SK-N-SH treated with all-trans-retinoic acid at 6 μM for 48 hours (cell line): ENCODE measurements around the gene KCNMA1.

ENCODE experiments used
- ATAC-seq: fragments of 200-7000 bp; cut with Tn5 transposase; 3 replicates; pipeline ENCODE4 v1.9.1; 2020; ENCODE audit warnings: mild to moderate bottlenecking, moderate library complexity
- ARNTL ChIP-seq: fragments of 450-650 bp; formaldehyde crosslinking; IDR thresholded peaks from 2 replicates; pipeline ENCODE4 v1.5.0; 2020; ENCODE audit warnings: low read depth, mild to moderate bottlenecking, moderate library complexity, borderline replicate concordance
- BACH2 ChIP-seq: fragments of 250-450 bp; sonication (Bioruptor Pico); IDR thresholded peaks from 2 replicates; pipeline ENCODE4 v1.9.0; 2021; ENCODE audit warnings: mild to moderate bottlenecking, borderline replicate concordance
- CSDC2 ChIP-seq: fragments of 250-450 bp; sonication (Bioruptor Pico); IDR thresholded peaks from 2 replicates; pipeline ENCODE4 v1.5.0; 2020; ENCODE audit warnings: mild to moderate bottlenecking, moderate library complexity
- ESRRG ChIP-seq: fragments of 250-450 bp; sonication (Bioruptor Pico); IDR thresholded peaks from 2 replicates; pipeline ENCODE4 v1.6.1; 2021; ENCODE audit warnings: mild to moderate bottlenecking
- GLIS3 ChIP-seq: fragments of 250-450 bp; sonication (Bioruptor Pico); IDR thresholded peaks from 2 replicates; pipeline ENCODE4 v1.5.0; 2020; ENCODE audit warnings: mild to moderate bottlenecking, moderate library complexity
- ISL1 ChIP-seq: fragments of 250-450 bp; sonication (Bioruptor Pico); IDR thresholded peaks from 2 replicates; pipeline ENCODE4 v2.1.2; 2022; ENCODE audit warnings: mild to moderate bottlenecking, moderate library complexity
- OSR1 ChIP-seq: fragments of 250-450 bp; sonication (Bioruptor Pico); IDR thresholded peaks from 2 replicates; pipeline ENCODE4 v1.8.0; 2022; ENCODE audit warnings: moderate library complexity, mild to moderate bottlenecking, inconsistent platforms
- PATZ1 ChIP-seq: fragments of 250-450 bp; sonication (Bioruptor Pico); IDR thresholded peaks from 2 replicates; pipeline ENCODE4 v1.8.0; 2020; ENCODE audit warnings: mild to moderate bottlenecking, moderate library complexity, borderline replicate concordance
- POU6F1 ChIP-seq: fragments of 250-450 bp; sonication (Bioruptor Pico); IDR thresholded peaks from 2 replicates; pipeline ENCODE4 v1.8.0; 2021; ENCODE audit warnings: low read depth, mild to moderate bottlenecking, moderate library complexity, borderline replicate concordance
- TCF4 ChIP-seq: fragments of 250-450 bp; sonication (Bioruptor Pico); IDR thresholded peaks from 2 replicates; pipeline ENCODE4 v1.8.0; 2021; ENCODE audit warnings: mild to moderate bottlenecking, moderate library complexity, borderline replicate concordance
- TOX ChIP-seq: fragments of 250-450 bp; sonication (Bioruptor Pico); IDR thresholded peaks from 2 replicates; pipeline ENCODE4 v1.8.0; 2021; ENCODE audit warnings: mild to moderate bottlenecking, moderate library complexity, borderline replicate concordance
- ZC3H10 ChIP-seq: fragments of 250-450 bp; sonication (Bioruptor Pico); IDR thresholded peaks from 2 replicates; pipeline ENCODE4 v1.5.1; 2021; ENCODE audit warnings: mild to moderate bottlenecking, moderate library complexity
- ZFP3 ChIP-seq: fragments of 250-450 bp; sonication (Bioruptor Pico); IDR thresholded peaks from 2 replicates; pipeline ENCODE4 v1.5.0; 2020; ENCODE audit warnings: mild to moderate bottlenecking, moderate library complexity
- ZFP30 ChIP-seq: fragments of 450-650 bp; formaldehyde crosslinking; IDR thresholded peaks from 2 replicates; pipeline ENCODE4 v1.5.0; 2022; ENCODE audit warnings: mild to moderate bottlenecking, moderate library complexity
- ZNF565 ChIP-seq: fragments of 450-650 bp; formaldehyde crosslinking; conservative IDR thresholded peaks from 2 replicates; pipeline ENCODE4 v1.5.0; 2020; ENCODE audit warnings: low read depth, mild to moderate bottlenecking, moderate library complexity
- ZNF8 ChIP-seq: fragments of 450-650 bp; formaldehyde crosslinking; IDR thresholded peaks from 2 replicates; pipeline ENCODE4 v1.5.0; 2020; ENCODE audit warnings: mild to moderate bottlenecking, moderate library complexity
- TF ChIP-seq, protein P1 (sequence below): fragments of 250-450 bp; sonication (Bioruptor Pico); IDR thresholded peaks from 2 replicates; pipeline ENCODE4 v1.5.1; 2020; ENCODE audit warnings: low read depth, mild to moderate bottlenecking, moderate library complexity
- TF ChIP-seq, protein P2 (sequence below): fragments of 250-450 bp; sonication (Bioruptor Pico); IDR thresholded peaks from 2 replicates; pipeline ENCODE4 v1.5.0; 2020; ENCODE audit warnings: mild to moderate bottlenecking, moderate library complexity

KCNMA1 gene

GRCh38 chr10:77635402-77636227 lies 2.0 kb downstream of the KCNMA1 start (continued):
- no peak for TF ChIP-seq PATZ1

DNA sequence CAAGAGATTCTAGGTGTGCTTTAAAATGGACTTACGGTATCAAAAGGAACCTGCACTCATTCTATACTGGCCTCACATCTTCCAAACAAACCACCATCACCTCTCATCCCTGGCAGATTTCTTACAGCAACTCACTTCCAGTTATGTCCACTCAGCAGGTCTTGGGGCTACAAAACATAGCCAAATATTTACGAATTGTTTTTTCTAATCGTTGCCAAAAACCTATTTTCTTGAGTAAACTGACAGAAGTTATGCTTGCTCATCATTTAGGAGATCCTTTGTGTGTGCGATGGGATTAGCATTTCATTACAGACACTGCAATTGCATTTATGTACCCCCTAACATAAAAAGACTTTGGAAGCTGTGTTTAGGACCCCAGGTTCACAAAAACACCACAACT lies 2.7 kb downstream of the KCNMA1 start:
- ATAC-seq, result no peak
- TF ChIP-seq ZC3H10 (CRISPR knock-in tag), result no peak
- TF ChIP-seq ZFP30 (CRISPR knock-in tag), result no peak
- no peak for TF ChIP-seq OSR1 (CRISPR knock-in tag)
- TF ChIP-seq, all 23 proteins: peak for 0

DNA sequence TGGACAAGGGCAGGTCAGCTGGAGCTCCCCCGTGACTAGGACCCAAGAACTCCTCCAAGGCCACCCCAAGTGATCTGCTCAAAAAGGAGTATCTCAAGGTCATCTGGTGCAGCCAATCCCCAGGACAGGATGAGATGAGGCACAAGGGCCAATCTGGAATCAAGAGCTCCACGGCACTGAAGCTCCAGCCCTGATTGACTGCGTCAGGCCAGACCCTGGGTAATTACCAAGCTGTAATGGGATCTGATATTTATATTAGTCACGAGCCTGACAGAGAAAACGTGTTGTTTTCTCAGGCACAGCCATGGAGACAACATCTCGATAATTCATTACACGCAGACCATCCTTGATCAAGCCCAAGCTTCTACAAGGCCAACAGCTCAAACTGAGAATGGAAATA lies 4.2 kb downstream of the KCNMA1 start:
- TF ChIP-seq PATZ1, result no peak
- no peak for TF ChIP-seq ESRRG (CRISPR knock-in tag)
- ATAC-seq, result no peak

GRCh38 chr10:77631241-77631640 lies 6.4 kb downstream of the KCNMA1 start:
- TF ChIP-seq CSDC2 (no peak), ISL1 (CRISPR knock-in tag) (no peak), TOX (CRISPR knock-in tag) (no peak), ARNTL (CRISPR knock-in tag) (no peak), BACH2 (CRISPR knock-in tag) (no peak), POU6F1 (CRISPR knock-in tag) (no peak), ZNF8 (CRISPR knock-in tag) (no peak), TCF4 (no peak), ZFP3 (CRISPR knock-in tag) (no peak), ZFP30 (CRISPR knock-in tag) (no peak), ESRRG (CRISPR knock-in tag) (no peak), ZNF565 (no peak), GLIS3 (no peak), ZC3H10 (CRISPR knock-in tag) (no peak)
- TF ChIP-seq, protein P1, sequence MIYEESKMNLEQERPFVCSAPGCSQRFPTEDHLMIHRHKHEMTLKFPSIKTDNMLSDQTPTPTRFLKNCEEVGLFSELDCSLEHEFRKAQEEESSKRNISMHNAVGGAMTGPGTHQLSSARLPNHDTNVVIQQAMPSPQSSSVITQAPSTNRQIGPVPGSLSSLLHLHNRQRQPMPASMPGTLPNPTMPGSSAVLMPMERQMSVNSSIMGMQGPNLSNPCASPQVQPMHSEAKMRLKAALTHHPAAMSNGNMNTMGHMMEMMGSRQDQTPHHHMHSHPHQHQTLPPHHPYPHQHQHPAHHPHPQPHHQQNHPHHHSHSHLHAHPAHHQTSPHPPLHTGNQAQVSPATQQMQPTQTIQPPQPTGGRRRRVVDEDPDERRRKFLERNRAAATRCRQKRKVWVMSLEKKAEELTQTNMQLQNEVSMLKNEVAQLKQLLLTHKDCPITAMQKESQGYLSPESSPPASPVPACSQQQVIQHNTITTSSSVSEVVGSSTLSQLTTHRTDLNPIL (CRISPR knock-in tag), result no peak
- TF ChIP-seq, protein P2, sequence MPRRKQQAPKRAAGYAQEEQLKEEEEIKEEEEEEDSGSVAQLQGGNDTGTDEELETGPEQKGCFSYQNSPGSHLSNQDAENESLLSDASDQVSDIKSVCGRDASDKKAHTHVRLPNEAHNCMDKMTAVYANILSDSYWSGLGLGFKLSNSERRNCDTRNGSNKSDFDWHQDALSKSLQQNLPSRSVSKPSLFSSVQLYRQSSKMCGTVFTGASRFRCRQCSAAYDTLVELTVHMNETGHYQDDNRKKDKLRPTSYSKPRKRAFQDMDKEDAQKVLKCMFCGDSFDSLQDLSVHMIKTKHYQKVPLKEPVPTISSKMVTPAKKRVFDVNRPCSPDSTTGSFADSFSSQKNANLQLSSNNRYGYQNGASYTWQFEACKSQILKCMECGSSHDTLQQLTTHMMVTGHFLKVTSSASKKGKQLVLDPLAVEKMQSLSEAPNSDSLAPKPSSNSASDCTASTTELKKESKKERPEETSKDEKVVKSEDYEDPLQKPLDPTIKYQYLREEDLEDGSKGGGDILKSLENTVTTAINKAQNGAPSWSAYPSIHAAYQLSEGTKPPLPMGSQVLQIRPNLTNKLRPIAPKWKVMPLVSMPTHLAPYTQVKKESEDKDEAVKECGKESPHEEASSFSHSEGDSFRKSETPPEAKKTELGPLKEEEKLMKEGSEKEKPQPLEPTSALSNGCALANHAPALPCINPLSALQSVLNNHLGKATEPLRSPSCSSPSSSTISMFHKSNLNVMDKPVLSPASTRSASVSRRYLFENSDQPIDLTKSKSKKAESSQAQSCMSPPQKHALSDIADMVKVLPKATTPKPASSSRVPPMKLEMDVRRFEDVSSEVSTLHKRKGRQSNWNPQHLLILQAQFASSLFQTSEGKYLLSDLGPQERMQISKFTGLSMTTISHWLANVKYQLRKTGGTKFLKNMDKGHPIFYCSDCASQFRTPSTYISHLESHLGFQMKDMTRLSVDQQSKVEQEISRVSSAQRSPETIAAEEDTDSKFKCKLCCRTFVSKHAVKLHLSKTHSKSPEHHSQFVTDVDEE (CRISPR knock-in tag), result no peak
- no peak for ATAC-seq
